IPS-11a (cell line): Measurements from ENCODE around the gene MID1.
A peak's percentile ranks its signal among the peaks of the same experiment; 100 is the strongest.

Experiments
- H3K4me3 ChIP-seq: one replicate; pipeline ENCODE4 v1.5.1; 2013; ENCODE audit warnings: low read depth, low read length, control low read depth

MID1 gene

DNA sequence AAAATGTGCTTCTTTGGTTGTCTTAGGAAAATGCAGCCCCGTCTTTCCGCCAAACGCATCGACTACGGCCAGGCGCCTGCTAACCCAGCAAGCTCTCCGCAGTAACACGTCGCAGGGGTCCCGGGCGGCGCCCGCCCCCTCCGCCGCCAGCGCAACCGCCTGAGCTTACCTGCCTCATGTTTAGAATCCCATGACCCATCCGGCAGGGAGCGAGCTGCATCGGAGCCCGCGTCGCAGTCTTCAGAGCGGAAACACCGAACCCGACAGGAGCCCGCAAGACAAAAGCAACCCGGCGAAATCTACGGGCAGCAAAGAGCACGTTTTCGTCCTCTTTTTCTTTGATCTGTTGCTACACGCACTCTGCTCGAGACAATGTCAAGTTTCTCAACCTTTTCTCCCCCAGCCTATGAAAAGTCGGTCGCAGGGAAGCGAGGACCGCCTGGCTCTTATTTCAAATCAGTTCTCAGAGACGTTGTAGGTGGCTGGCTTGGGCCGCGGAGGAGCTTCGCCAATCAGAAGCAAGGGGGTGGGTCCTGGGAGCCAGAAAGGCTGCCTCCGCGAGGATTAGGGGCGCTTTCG is at the start of gene MID1:
MID1 (minus strand) TSS at position 465 of the 579 bp plus-strand sequence. CDS start 53,038 bp downstream, outside the sequence.
- H3K4me3 ChIP-seq, result peak within 1 kb of the TSS; percentile 66

- no peak overlapping the region for H3K4me3 ChIP-seq
Measured at GRCh38 chrX:10667143-10667542, 46.8 kb upstream of the MID1 start.

DNA sequence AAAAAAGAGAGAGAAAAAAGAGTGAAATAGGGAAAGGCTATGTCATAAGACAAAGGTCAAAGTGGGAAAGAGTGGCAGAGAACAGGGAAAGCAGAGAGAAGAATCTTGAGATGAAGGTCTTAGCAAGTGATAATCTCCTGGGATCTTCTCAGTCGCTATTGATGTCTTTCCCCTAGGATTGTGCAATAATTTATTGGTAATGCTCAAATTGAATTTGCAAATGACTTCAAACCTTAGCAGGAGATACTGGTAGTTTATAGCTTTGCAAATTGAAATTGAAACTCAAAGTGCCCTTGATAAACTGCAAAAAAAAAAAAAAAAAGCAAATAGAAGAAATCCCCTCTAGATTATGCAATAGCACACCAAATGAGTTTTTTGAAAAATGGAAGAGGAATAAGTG is 45.7 kb upstream of the MID1 start:
- H3K4me3 ChIP-seq, result no peak overlapping the region

DNA sequence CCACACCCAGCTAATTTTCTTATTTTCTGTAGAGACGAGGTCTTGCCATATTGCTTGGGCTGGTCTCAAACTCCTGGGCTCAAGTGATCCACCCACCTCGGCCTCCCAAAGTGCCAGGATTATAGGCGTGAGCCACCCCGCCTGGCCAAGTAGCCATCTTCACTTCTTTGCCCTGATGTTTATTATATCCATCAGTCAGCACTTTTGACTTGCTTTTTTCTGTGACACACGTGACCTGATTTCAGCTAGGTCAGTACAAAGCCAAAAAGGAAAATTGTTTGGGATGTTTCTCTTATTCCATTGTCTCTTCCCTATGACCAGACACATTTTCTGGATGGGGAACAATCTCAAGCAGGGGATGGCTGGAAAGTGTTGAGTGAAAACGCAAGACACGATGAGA is 45.3 kb upstream of the MID1 start:
- no peak overlapping the region for H3K4me3 ChIP-seq

DNA sequence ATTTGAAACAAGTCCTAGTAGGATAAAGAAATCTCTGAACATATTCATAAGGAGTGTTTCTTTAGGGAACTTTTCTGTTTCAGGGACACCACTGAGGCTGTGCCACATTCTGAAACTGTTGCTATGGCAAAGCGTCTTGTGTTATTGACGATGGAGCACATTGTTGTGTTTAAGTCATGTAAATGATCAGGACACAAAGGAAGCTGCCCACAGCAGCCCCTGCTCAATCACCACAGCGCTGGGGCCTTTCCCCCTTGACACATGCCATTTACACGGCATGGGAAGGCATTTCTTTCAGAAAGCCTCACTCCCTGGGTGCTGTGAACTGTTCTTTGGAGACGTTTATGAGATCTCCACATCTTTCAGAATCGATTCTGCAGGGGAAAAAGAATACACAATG is 39.8 kb upstream of the MID1 start:
- no peak overlapping the region for H3K4me3 ChIP-seq

DNA sequence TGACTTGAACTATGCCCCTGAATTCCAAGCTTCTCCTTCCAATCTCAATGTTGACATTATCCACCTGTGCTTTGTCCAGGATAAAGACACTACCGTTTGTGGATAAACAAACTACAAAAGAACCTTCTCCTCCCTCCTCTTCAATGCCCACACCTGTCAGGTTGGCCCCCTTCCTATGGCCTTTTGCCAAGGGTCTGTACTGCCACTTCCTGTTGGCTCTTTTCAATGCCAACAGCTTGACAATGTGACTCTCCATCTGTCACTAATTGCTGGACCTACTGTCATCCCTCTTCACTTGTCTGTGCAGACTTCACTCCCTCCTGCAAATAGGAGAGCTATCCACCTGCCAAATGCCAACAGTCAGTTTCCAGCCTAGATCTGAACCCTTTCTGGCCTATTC is 35.8 kb upstream of the MID1 start:
- H3K4me3 ChIP-seq, result no peak overlapping the region

DNA sequence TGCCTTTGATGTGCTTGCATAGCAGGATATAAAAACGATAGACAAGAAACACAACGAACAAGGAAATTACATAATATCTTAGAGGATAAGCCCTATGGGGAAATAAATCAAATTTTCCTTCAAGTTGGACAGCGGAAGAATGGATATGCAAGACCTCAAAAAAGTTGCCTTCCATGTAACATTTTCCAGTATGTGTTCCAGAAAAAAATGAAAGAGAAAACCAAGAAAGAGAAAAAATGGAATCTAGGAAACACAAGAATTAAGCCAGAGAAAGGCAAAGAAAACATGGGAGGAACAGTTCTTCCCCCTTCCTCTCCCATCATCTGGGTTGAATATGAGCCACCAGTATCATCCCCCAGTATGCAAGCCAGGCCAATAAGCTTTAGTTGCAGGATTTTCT is 34.6 kb upstream of the MID1 start:
- no peak overlapping the region for H3K4me3 ChIP-seq

- no peak overlapping the region for H3K4me3 ChIP-seq
Measured at GRCh38 chrX:10653302-10653701, 32.9 kb upstream of the MID1 start.

DNA sequence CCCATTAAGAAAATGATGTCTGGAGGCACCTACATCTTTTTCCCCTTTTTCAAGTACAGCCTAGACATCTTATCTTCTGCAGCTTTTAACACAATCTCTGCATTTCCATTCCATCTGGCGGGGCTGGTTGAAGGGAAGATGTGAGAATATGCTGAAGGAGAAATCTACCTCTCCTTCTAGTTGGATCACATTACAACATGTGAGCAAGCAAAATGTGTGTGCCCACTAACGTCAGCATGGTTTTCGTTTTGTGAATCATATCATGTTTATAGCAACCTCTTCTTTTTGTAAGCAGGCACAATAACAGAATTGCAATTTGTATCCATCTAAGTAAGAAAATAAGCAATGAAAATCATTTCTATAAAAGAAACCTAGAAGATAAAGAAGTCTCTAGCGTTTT is 28.9 kb upstream of the MID1 start:
- no peak overlapping the region for H3K4me3 ChIP-seq

DNA sequence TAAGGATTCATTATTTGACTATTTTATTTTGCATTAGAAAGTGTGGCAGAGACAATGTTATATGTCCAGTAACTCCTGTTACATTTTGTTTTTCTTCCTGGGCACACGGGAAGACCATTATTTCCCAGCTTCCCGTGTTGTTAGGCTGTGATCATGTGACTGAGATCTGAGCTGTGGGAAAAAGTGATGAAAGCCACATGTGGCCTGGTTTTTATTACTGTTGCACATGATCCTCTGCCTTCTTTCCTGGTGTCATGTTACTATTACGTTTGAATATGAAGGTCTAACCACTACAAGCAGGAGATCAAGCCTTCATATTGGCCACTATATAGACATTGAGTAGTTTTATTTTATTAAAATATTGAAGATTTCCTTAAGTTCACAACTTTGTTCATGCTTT is 28.2 kb upstream of the MID1 start:
- H3K4me3 ChIP-seq, result no peak overlapping the region

GRCh38 chrX:10636851-10637250 is 16.5 kb upstream of the MID1 start:
- no peak overlapping the region for H3K4me3 ChIP-seq

GRCh38 chrX:10636337-10636736 is 16.0 kb upstream of the MID1 start:
- no peak overlapping the region for H3K4me3 ChIP-seq

DNA sequence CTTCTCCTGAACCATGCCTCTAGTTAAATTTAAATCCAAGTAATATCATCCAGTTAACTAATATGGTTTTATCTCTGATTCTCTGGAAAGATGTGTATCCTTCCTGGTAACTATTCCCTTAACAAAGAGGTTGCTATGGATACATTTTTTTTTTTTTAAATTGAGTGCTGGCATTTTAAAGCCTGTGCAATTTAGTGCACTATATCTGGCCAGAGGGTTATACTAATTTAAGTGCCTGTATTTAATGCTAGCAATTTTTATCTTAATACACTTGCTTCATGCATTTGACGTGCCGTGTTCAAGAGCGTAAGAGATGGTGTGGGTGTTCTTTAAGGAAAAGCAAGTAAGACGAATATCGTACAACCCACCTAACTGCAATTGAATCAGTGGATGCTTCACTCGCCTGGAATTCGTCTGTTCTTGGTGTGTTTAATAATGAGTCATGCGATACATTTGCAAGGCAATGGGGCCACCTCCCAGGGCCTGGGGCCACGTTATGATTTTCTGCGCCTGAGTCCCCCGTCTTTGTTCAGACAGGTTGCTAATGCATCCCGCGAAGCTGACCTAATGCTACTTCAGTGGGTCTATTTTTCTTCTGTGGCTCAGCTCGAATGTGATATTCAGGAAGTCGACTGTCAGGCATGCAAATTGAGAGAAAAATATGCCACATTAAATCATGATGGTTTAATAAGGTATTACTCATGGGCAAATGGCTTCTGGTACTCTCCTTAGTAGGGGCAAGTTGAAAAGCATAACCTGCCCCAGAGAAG is 14.2 kb upstream of the MID1 start:
- H3K4me3 ChIP-seq, result no peak overlapping the region

DNA sequence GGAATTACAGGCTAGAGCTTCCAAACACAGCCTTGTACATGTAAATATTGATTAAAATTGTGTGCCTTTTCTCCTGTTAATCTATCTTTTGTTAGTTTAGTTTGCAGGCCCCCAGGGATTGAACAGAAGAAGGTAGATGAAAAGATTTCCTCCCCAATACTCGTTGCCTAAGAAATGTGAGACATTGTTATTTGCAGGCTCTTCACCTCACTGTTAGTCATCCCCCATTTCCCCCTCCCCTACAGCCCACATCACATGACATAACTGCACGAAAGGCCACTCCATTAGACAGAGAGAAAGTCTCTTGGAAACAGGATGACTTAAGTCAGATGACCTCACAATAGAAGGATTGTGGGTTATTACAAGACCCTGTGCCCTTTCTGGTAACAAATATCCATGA is 13.3 kb upstream of the MID1 start:
- no peak overlapping the region for H3K4me3 ChIP-seq

- H3K4me3 ChIP-seq, result no peak overlapping the region
Measured at GRCh38 chrX:10631416-10632145, 11.2 kb upstream of the MID1 start.

DNA sequence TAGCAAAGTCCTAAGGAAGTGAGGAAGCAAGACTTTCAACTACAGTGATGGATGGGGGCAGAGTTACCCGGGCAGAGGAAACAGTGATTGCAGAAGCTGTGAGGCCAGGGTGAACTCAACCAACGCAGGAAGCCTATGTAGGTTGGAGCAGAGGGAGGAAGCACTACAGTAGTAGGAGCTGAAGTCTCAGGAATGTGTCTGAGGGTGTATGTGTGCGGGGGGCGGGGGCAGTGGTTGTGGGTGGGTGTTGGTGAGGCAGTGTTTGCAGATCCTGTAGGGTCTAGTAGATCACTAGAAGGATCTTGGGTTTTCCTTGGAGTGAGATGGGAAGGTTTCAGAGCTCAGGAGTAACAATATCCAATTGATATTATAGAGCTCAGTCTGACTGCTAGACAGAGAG is 9.9 kb upstream of the MID1 start:
- H3K4me3 ChIP-seq, result no peak overlapping the region

GRCh38 chrX:10629905-10630304 is 9.5 kb upstream of the MID1 start:
- no peak overlapping the region for H3K4me3 ChIP-seq

DNA sequence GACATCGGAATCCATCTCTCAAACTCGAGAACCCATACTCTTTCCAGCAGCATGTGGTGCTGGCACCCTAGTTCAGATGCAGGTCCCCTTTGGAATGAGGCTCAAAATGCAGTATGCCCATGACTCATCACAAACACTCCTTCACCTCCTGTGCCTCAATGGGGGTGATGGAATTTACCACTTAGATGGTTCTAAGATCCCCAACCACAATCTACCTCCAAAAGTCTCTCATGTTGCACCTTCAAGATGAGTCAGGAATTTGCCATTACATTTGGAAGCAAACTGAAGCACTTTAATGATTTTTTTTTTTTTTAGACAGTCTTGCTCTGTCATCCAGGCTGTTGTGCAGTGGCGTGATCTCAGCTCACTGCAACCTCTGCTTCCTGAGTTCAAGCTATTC is 8.5 kb upstream of the MID1 start:
- no peak overlapping the region for H3K4me3 ChIP-seq

DNA sequence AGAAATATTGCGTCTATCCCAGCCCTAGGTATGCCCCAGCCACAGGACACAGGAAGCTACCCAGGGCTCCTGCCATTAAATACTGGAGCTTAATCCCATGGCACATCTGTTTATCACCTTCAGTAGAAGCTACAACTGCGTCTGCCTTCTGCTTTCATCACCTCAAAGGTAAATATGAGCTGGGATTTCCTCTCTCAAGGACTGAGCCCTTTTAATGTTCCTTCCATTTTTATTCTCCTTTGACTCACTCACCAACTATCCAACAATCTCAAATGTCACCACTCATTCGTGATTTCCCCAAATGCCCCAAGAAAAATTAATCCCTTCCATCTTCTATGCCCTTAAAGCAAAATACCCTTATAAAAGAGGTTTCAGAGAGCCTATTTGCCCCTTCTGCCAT is 1.8 kb upstream of the MID1 start:
- H3K4me3 ChIP-seq, result no peak overlapping the region

DNA sequence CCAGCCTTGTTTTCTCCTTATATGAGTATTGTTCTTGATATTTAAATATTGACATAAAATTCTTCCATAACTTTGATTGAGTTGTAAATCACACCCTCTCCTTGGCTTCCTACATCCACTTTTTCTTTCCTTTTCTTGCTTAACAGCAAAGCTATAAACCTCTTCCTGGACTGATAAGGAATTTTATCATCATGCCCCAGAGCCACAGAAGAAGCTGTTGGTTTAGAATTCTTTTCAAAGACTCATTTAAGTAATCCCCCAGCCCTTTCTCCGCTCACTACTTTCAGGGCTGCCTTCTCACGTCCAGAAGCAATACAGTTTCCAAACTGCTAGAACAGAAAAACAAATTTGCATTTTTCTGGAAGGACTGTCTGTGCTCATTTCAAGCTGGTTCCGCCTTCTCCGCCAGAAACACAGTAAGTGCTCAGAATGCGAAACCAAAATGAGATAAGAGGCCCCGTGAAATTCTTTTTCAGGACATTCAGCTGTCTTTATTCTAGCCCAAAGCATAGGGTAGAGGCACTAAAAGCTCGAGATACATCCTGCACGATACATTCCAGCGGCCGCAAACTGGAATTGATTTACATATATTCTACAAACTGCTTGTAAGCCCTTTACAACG is 849 bp downstream of the MID1 start:
- peak overlapping the region; percentile 66 for H3K4me3 ChIP-seq

DNA sequence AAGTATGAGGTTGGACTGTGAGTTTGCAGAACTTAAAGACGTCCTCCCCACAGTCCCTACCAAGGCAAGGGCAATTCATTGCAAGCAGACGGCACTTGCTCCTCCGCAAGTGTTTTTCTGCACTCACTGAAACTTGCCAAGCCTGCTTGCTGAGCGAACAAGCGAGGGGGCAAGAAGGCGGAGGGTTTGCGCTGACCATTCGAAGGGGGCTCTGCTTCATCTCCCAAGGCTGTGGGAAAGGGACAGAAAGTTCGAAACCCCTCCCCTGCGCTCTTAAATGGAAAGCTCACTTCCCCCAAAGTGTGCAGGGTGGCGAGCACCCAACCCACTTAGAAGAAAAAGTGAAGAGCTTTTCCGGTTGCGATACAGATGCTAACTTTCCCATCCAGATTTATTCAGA is 1.4 kb downstream of the MID1 start:
- H3K4me3 ChIP-seq, result peak overlapping the region; percentile 66

DNA sequence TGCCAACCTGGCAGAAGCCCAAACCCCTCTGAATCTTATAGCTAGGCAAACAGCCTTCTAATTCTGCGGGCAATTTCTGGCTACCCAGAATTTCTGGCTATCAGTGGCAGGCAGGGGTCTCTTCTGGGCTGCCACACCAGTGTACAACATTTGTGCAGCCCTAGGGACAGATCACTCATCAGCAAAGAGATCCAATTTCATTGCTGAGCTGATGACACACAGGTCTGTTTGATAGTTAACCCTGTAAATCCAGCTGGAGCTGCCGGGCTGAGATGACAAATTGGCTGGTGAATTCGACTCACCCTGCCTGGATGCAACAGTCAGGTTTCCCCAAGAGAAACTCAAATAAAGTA is 2.4 kb downstream of the MID1 start:
- H3K4me3 ChIP-seq, result peak overlapping the region; percentile 66
